HG03196 (cell line): Measurements from ENCODE around the gene TCERG1L.
"Not testable (repeated sequence)": the region's sequence is repeated elsewhere in the genome, so short reads cannot be mapped to it uniquely, and the experiment has no call there.

Experiments used
- ATAC-seq: cut with Tn5 transposase; IDR thresholded peaks from one replicate; pipeline ENCODE4 v1.9.1; 2021; ENCODE audit not compliant: unreplicated experiment

The TCERG1L gene

GRCh38 chr10:131311661-131312477 is at the start of gene TCERG1L:
Gene TCERG1L (minus strand): TSS chr10:131311721. CDS start chr10:131311635, 86 bp downstream.
- ATAC-seq: no peak

GRCh38 chr10:131358741-131359442 is 47.4 kb upstream of the TCERG1L start:
- ATAC-seq: no peak

GRCh38 chr10:131356442-131356841 is 44.9 kb upstream of the TCERG1L start:
- ATAC-seq: no peak

- no peak for ATAC-seq
These were observed 44.4 kb upstream of the TCERG1L start for GRCh38 chr10:131355881-131356280.

- ATAC-seq: no peak
These were observed 43.5 kb upstream of the TCERG1L start for GRCh38 chr10:131355056-131355455.

- ATAC-seq: no peak
These were observed 42.9 kb upstream of the TCERG1L start for GRCh38 chr10:131354380-131354779.

GRCh38 chr10:131352765-131353290 is 41.3 kb upstream of the TCERG1L start:
- no peak for ATAC-seq

- no peak for ATAC-seq
These were observed 39.1 kb upstream of the TCERG1L start for GRCh38 chr10:131350660-131351059.

GRCh38 chr10:131350245-131350644 is 38.7 kb upstream of the TCERG1L start:
- ATAC-seq: no peak

GRCh38 chr10:131346456-131346855 is 34.9 kb upstream of the TCERG1L start:
- ATAC-seq: no peak

- no peak for ATAC-seq
These were observed 34.2 kb upstream of the TCERG1L start for GRCh38 chr10:131345691-131346090.

GRCh38 chr10:131344747-131345146 is 33.2 kb upstream of the TCERG1L start:
- ATAC-seq: no peak

- no peak for ATAC-seq
These were observed 26.2 kb upstream of the TCERG1L start for GRCh38 chr10:131337741-131338140.

GRCh38 chr10:131332821-131333220 is 21.3 kb upstream of the TCERG1L start:
- ATAC-seq: no peak

- no peak for ATAC-seq
These were observed 12.4 kb upstream of the TCERG1L start for GRCh38 chr10:131323880-131324279.

- ATAC-seq: no peak
These were observed 11.5 kb upstream of the TCERG1L start for GRCh38 chr10:131323025-131323424.

- not testable (repeated sequence) for ATAC-seq
These were observed 11.1 kb upstream of the TCERG1L start for GRCh38 chr10:131322575-131322974.

- ATAC-seq: no peak
These were observed 9.5 kb upstream of the TCERG1L start for GRCh38 chr10:131320860-131321604.

- ATAC-seq: no peak
These were observed 7.3 kb upstream of the TCERG1L start for GRCh38 chr10:131318814-131319213.

GRCh38 chr10:131318291-131318690 is 6.8 kb upstream of the TCERG1L start:
- no peak for ATAC-seq

GRCh38 chr10:131316321-131317075 is 5.0 kb upstream of the TCERG1L start:
- ATAC-seq: no peak
